ELR (cell line): ENCODE data around the gene FAM117B.

ENCODE experiments used
- DNase-seq: peaks from one replicate; pipeline ENCODE4 v3.0.0-alpha.2; 2015; ENCODE audit warnings: low read depth

FAM117B gene

DNA sequence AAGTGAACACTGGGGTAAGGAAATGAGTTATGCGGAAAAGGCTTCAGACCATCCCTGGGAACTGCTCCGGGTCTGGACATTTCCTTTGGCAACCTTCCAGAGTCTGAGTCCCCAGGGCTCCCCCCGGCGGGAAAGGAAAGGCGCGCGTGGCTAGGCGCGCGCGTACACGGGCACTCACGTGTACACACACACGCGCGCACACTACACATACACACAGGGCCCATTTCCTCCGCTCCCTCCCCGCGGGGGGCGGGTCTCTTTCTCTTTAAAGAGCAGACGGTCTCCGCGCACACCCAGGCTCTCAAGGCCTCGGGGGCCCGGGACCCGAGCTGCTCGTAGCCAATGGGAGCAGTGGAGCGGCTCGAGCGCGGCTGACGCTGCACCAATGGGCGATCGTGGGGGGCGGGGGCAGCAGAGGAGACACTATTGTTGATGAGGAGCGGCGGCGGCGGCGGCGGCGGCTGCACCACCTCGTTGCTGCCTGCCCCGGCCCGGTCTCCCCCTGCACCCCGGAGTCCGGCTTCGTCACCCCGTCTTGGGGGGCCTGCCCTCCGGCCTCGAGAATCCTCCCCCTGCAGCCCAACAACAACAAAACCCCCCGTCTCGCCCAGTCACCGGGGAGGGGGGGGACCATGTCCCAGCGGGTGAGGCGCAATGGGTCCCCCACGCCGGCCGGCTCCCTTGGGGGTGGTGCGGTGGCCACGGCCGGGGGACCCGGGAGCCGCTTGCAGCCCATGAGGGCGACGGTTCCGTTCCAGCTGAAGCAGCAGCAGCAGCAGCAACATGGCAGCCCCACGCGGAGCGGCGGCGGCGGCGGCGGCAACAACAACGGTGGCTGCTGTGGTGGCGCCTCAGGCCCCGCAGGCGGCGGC, at the start of gene FAM117B:
TSS of gene FAM117B (plus strand) at position 414 of the 872 bp plus-strand sequence. CDS start at position 633, 219 bp downstream.
- peak; percentile 98 for DNase-seq

GRCh38 chr2:202588647-202589581, 45.9 kb upstream of the FAM117B start:
- peak; percentile 84 for DNase-seq

GRCh38 chr2:202589582-202589949, 45.2 kb upstream of the FAM117B start:
- no peak for DNase-seq

DNA sequence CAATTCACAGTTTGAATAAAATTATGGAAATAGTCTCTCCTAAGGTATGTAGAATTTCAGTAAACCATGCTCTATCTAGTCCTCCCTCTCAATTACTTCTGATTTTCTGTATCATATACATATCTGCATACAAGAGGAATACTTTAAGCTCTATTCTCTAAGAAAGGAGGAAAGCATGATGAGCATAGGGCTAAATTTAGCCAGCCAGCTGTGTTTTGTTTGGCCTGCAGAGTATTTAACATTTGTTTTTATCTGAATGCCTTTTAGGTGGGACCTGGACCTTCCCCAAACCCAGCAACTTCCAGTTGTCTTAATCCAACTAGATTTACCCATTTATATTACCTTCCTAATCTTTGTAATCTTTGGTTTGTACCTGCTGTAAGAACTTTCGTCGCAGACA, 42.2 kb upstream of the FAM117B start:
- no peak for DNase-seq

DNA sequence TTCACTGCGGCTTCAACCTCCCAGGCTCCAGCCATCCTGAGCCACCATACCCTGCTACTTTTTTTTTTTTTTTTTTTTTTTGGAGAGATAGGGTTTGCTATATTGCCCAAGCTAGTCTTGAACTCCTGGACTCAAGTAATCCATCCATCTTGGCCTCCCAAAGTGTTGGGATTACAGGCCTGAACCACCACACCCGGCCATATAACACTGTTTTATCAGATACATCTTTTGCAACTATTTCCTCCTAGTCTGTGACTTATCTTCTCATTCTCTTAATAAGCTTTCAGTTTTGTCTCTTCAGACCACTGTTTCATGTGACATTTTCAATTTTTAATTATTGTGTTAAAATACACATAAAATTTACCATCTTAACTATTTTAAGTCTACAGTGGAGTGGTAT, 35.7 kb upstream of the FAM117B start:
- no peak for DNase-seq

GRCh38 chr2:202599911-202600310, 34.9 kb upstream of the FAM117B start:
- no peak for DNase-seq

DNA sequence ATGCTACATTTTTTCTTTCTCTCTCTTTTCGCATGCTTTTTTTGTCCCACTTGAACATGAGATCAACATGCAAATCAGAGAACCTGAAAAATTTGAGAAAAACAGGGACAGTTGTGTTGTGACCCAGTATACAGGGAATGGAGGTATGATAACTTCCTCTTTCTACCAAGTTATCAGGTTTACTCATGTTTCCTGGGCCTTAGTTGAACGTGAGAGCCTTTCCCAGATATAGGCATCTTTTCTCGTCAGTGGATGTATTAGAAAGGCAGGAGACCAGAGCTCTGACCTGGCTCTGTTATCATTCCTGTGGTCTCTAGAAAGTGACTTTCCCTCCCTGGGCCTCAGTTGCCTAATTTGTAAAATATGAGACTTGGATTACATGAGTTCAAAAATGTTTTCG, 30.1 kb upstream of the FAM117B start:
- DNase-seq, result no peak

GRCh38 chr2:202605174-202605573, 29.6 kb upstream of the FAM117B start:
- no peak for DNase-seq

DNA sequence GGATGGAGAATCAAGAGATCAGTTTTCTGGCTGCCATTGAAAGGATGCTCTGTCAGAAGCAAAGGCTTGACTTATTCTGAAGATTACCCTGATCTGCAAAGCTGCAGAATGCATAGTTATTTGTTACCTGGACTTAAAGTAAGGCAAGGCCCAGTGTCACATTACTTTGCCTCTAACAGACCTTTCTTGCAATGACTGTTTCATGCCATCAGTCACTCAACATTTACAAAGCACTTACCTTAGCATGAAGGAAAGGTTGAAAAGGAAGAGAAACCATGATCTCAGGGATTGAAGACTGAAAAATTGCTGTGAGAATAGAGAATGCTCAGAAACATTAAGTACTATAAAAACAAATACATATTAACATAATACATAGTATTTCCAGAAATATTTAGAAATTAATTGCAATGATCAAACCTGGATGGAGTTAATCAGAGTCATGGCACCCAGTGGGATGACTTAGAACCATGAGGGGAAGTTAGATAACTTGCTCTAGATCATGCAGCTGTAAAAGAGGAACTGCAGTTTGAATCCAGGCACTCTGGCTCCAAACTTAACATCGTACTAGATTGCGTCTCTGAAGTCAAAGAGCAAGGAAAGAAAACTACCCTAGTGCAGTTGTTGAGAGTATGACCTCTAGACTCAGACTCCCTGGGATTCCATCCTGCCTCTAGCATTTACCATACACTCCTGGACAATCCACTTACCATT, 26.5 kb upstream of the FAM117B start:
- DNase-seq, result no peak

DNA sequence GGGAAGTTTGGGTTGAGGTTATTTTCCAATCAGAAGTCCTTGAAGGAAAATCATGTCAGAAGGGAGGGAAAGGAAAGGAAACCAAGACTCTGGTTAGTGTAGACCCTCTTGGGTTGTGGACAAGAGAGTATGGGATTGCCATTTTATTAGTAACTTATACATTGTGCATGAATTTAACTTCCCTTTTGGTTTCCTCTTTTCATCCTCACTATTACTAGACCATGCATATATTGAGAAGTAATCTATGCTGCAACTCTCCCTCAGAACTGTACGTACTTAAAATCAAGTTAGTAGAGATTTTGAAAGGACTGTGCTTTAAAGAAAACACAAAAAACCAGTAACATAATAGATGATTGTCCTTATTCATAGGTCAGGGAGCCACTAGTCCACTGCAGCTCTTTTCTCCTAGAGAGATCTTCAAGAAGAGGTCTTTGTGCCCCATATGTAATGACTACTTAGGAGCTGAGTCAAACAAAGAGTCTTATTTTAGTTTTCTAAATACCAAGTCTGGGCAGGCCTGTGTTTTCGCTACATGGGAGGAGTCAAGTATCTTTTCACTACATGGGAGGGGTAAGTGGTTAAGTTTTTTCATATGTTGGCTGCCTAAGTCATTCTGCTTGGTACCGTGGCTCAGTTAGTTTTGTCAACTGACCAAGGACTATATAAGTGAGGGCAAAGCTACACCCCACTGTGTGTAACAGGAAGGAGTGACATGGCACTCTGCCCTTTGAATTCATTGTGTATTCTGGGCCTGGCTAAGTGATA, 25.2 kb upstream of the FAM117B start:
- DNase-seq, result no peak

- no peak for DNase-seq
Measured at GRCh38 chr2:202610380-202610779, 24.4 kb upstream of the FAM117B start.

DNA sequence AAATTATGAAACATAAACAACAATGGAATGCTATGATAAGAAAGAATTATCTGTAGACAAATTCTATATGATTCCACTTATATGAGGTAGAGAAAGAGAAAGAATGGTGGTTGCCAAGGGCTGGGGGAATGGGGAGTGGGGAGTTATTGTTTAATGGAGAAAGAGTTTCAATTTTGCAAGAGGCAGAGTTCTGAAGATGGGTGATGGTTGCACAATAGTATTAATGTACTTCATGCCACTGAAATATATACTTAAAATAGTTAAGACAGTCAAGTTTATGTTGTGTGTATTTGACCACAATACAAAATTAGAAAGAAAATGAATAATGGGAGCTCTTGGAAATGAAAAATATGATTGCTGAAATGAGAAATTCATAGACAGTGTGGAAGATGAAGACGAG, 22.6 kb upstream of the FAM117B start:
- no peak for DNase-seq

DNA sequence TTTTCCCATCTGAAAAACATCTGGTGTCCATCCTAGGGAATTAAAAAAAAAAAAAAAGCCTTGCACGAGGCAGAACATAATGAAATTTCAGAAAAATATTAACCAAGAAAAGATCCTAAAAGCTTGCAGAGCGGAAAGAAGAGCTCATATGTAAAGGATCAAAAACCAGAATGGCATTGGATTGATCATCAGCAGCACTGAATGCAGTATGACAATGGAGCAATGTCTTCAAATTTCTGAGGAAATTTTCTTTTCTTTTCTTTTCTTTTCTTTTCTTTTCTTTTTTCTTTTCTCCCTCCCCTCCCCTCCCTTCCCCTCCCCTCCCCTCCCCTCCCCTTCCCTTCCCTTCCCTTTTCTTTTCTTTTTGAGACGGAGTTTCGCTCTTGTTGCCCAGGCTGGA, 21.3 kb upstream of the FAM117B start:
- DNase-seq, result no peak

GRCh38 chr2:202624133-202624532, 10.6 kb upstream of the FAM117B start:
- DNase-seq, result no peak

DNA sequence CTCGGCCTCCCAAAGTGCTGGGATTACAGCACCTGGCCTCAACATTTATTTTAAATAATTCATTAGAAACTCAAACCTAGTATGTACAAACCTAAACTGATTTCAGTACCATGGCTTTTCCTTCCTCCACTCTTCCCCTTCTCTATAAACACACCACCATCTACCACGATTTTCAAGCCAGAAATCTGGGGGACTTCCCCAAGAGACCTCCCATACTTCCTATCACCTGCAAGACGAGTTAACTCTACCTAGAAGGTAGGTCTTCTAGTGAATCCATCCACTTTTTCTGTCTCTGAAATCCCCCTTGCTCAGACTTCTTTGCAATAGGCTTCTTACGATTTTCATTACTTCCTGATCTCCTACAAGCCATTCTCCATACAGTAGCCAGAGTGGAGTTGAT, 7.7 kb upstream of the FAM117B start:
- DNase-seq, result no peak

DNA sequence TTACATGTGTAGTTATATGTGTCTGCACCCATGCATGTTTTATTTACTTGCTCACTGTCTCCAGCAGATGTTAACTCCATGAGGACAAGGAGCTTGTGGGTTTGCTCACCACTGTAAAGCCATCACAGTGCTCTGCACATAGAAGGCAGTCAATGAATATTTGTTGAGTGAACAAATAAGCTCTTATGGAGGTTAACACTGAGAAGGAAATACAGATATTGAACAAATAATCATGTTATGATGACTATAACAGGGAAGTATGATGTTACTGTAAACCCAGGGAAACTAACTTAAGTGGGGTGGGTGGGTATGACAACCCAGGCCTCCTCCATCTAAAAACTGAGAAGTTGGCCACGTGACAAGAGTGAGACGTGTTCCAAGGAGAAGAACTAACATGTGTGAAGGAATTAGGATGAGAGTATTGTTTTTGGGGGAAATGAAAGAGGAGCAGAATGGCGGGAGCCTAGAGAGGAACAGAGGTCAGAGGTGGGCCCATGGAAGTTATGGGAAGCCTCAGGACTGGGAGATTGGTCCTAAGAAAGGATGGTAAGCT, 6.0 kb upstream of the FAM117B start:
- no peak for DNase-seq

- DNase-seq, result no peak
Measured at GRCh38 chr2:202632682-202633290, 2.0 kb upstream of the FAM117B start.

DNA sequence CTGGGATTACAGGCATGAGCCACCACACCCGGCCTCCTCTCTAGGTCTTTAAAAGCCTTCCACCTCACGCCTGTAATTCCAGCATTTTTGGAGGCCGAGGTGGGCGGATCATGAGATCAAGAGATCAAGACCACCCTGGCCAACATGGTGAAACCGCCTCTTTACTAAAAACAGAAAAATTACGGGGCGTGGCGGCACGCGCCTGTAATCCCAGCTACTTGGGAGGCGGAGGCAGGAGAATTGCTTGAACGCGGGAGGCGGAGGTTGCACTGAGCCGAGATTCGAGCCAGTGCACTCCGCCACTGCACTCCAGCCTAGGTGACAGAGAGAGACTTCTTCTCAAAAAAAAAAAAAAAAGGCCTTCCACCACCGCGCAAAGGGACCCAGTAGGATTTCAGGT, 1.3 kb upstream of the FAM117B start:
- no peak for DNase-seq

- DNase-seq, result peak; percentile 82
Measured at GRCh38 chr2:202635428-202636212, 851 bp downstream of the FAM117B start.

- no peak for DNase-seq
Measured at GRCh38 chr2:202636213-202636513, 1.4 kb downstream of the FAM117B start.
